ENCODE data around the gene SCYGR6.

DNA sequence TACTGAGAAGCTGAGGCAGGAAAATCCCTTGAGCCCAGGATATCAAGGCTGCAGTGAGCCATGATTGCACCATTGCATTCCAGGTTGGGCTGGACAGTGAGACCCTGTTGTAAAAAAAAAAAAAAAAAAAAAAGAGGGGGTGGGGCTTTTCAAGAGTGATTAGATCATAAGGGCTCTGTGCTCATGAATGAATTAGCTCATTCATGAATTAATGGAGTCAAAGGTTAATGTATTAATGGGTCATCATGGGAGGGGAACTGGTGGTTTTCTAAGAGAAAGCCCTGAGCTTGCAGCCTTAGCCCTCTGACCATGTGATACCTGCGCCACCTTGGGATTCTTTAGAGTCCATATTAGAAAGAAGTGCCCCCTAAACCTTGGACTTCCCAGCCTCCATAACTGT, 11.3 kb downstream of the SCYGR6 start:
- TF ChIP-seq ZFX (IDR thresholded peaks at IDR 0.05) (no peak), POLR2AphosphoS5 (IDR thresholded peaks at IDR 0.05; ENCODE audit: low read depth, low read length) (no peak), ZNF274 (IDR thresholded peaks at IDR 0.05; ENCODE audit: low read depth, low read length) (no peak)
- TF ChIP-seq, protein P1, sequence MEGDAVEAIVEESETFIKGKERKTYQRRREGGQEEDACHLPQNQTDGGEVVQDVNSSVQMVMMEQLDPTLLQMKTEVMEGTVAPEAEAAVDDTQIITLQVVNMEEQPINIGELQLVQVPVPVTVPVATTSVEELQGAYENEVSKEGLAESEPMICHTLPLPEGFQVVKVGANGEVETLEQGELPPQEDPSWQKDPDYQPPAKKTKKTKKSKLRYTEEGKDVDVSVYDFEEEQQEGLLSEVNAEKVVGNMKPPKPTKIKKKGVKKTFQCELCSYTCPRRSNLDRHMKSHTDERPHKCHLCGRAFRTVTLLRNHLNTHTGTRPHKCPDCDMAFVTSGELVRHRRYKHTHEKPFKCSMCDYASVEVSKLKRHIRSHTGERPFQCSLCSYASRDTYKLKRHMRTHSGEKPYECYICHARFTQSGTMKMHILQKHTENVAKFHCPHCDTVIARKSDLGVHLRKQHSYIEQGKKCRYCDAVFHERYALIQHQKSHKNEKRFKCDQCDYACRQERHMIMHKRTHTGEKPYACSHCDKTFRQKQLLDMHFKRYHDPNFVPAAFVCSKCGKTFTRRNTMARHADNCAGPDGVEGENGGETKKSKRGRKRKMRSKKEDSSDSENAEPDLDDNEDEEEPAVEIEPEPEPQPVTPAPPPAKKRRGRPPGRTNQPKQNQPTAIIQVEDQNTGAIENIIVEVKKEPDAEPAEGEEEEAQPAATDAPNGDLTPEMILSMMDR (IDR thresholded peaks at IDR 0.05 in 2 of 3, conservative IDR thresholded peaks at IDR 0.05 in 1 of 3; ENCODE audit: borderline replicate concordance in 1 of 3, insufficient read depth in 1 of 3, low read depth in 2 of 3, low read length in 2 of 3), result no peak

All from HCT116 (cell line).